Measurements from ENCODE around the gene ITPR2. TPM values are rescaled to one million over a fixed set of nuclear protein-coding genes. Genes with fewer than 3 reads are reported as not detected.

The ITPR2 gene
- total and polyA plus RNA-seq, 2 of the 8 experiments (the other 6 are each of a cell fraction or from before 2014, with no cell fraction given), result 4.1 to 48.3 TPM

- no peak for TF ChIP-seq SIN3A (conservative IDR thresholded peaks at IDR 0.05 in 1 of 2, IDR thresholded peaks at IDR 0.05 in 1 of 2; ENCODE audit: low read depth in 1 of 2, low read length in 2 of 2)
- no peak for TF ChIP-seq TBP (IDR thresholded peaks at IDR 0.05; ENCODE audit: low read depth, low read length)
- no peak for TF ChIP-seq HDAC2 (IDR thresholded peaks at IDR 0.05; ENCODE audit: borderline replicate concordance in 1 of 2, low read depth in 2 of 2, low read length in 2 of 2)
- TF ChIP-seq SIX5 (IDR thresholded peaks at IDR 0.05; ENCODE audit: low read depth, low read length), result no peak
- no peak for TF ChIP-seq SUZ12 (IDR thresholded peaks at IDR 0.05; ENCODE audit: low read length)
- no peak for TF ChIP-seq TAF1 (IDR thresholded peaks at IDR 0.05; ENCODE audit: low read depth, low read length)
- no peak for TF ChIP-seq SP1 (IDR thresholded peaks at IDR 0.05; ENCODE audit: low read depth, low read length)
- no peak for TF ChIP-seq NANOG (IDR thresholded peaks at IDR 0.05; ENCODE audit: insufficient read depth, low read depth, low read length, poor library complexity, severe bottlenecking)
Observed at GRCh38 chr12:26666286-26666685, 166.7 kb downstream of the ITPR2 start (continued).
